GM23338 (cell line): ENCODE measurements around the gene ALKBH8.

ENCODE experiments used
- ETS1 ChIP-seq: IDR thresholded peaks from 2 replicates; pipeline ENCODE4 v1.6.1; 2016; ENCODE audit warnings: antibody characterized with exemption
- EZH2 ChIP-seq: fragments of 200-600 bp; sonication (generic); IDR thresholded peaks from one replicate; pipeline ENCODE4 v1.8.0; 2017; ENCODE audit warnings: antibody characterized with exemption, mild to moderate bottlenecking, low read depth; ENCODE audit not compliant: unreplicated experiment
- EZH2phosphoT487 ChIP-seq: fragments of 200-600 bp; sonication (generic); IDR thresholded peaks from one replicate; pipeline ENCODE4 v1.8.1; 2018; ENCODE audit warnings: antibody characterized with exemption; ENCODE audit not compliant: unreplicated experiment
- JUNB ChIP-seq: IDR thresholded peaks from one replicate; pipeline ENCODE4 v1.6.1; 2016; ENCODE audit warnings: antibody characterized with exemption; ENCODE audit not compliant: unreplicated experiment
- POLR2AphosphoS5 ChIP-seq: IDR thresholded peaks from 2 replicates; pipeline ENCODE4 v1.6.1; 2016; ENCODE audit warnings: antibody characterized with exemption, low read depth
- STAT1 ChIP-seq: IDR thresholded peaks from one replicate; pipeline ENCODE4 v1.6.1; 2016; ENCODE audit warnings: antibody characterized with exemption; ENCODE audit not compliant: unreplicated experiment
- ZNF331 ChIP-seq: fragments of 250-450 bp; sonication (Bioruptor Pico); IDR thresholded peaks from 2 replicates; pipeline ENCODE4 v1.5.0; 2020; ENCODE audit warnings: low read depth, mild to moderate bottlenecking, moderate library complexity
- TF ChIP-seq, protein P1 (sequence below), 2 experiments: fragments of 200-600 bp in 1 of 2; sonication (generic) in 1 of 2; conservative IDR thresholded peaks; 2 replicates each; pipeline versions ENCODE4 v1.5.1 to v1.6.1; 2016 to 2017; ENCODE audit warnings: antibody characterized with exemption in 2 of 2, low read depth in 2 of 2, mild to moderate bottlenecking in 2 of 2, moderate library complexity in 1 of 2
- TF ChIP-seq, protein P2 (sequence below): IDR thresholded peaks from one replicate; pipeline ENCODE4 v1.6.1; 2018; ENCODE audit warnings: antibody characterized with exemption; ENCODE audit not compliant: unreplicated experiment

DNA sequence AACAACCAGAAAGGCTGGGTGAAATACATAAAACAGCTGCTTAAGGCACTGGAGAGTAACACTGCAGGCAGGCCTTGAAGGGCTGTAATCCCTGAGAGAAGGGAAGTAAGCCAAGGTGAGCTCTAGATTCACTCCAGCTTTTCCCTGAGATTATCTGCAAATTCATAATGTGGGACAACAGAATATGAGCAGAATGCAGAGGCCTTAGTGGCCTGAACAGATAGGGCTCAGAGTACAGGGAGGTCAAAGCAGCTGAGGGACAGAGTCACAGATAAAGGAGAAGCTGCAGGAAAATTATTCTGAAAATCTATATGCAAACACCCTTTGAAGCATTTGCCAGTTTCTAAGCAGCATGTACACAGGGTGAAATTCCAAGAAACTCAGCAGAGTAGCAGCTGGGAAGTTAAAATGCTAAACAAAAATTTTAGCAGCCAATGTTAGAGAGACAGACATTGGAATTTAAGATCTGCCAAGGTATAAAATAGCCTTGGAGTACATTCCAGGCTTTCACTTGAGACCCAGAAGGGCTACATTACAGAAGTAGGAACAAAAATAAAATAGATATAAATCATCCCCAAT lies 59.8 kb downstream of the ALKBH8 start:
- TF ChIP-seq POLR2AphosphoS5 (no peak), STAT1 (no peak), EZH2 (no peak), EZH2phosphoT487 (no peak), ZNF331 (CRISPR knock-in tag) (no peak), JUNB (no peak), ETS1 (no peak)
- TF ChIP-seq, protein P1, sequence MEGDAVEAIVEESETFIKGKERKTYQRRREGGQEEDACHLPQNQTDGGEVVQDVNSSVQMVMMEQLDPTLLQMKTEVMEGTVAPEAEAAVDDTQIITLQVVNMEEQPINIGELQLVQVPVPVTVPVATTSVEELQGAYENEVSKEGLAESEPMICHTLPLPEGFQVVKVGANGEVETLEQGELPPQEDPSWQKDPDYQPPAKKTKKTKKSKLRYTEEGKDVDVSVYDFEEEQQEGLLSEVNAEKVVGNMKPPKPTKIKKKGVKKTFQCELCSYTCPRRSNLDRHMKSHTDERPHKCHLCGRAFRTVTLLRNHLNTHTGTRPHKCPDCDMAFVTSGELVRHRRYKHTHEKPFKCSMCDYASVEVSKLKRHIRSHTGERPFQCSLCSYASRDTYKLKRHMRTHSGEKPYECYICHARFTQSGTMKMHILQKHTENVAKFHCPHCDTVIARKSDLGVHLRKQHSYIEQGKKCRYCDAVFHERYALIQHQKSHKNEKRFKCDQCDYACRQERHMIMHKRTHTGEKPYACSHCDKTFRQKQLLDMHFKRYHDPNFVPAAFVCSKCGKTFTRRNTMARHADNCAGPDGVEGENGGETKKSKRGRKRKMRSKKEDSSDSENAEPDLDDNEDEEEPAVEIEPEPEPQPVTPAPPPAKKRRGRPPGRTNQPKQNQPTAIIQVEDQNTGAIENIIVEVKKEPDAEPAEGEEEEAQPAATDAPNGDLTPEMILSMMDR (conservative IDR thresholded peaks at IDR 0.05; ENCODE audit: low read depth in 2 of 2): no peak
- TF ChIP-seq, protein P2, sequence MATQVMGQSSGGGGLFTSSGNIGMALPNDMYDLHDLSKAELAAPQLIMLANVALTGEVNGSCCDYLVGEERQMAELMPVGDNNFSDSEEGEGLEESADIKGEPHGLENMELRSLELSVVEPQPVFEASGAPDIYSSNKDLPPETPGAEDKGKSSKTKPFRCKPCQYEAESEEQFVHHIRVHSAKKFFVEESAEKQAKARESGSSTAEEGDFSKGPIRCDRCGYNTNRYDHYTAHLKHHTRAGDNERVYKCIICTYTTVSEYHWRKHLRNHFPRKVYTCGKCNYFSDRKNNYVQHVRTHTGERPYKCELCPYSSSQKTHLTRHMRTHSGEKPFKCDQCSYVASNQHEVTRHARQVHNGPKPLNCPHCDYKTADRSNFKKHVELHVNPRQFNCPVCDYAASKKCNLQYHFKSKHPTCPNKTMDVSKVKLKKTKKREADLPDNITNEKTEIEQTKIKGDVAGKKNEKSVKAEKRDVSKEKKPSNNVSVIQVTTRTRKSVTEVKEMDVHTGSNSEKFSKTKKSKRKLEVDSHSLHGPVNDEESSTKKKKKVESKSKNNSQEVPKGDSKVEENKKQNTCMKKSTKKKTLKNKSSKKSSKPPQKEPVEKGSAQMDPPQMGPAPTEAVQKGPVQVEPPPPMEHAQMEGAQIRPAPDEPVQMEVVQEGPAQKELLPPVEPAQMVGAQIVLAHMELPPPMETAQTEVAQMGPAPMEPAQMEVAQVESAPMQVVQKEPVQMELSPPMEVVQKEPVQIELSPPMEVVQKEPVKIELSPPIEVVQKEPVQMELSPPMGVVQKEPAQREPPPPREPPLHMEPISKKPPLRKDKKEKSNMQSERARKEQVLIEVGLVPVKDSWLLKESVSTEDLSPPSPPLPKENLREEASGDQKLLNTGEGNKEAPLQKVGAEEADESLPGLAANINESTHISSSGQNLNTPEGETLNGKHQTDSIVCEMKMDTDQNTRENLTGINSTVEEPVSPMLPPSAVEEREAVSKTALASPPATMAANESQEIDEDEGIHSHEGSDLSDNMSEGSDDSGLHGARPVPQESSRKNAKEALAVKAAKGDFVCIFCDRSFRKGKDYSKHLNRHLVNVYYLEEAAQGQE: no peak
